ENCODE data around the gene AMBRA1. TPM values are rescaled to one million over a fixed set of nuclear protein-coding genes. Genes with fewer than 3 reads are reported as not detected.
A peak's percentile ranks its signal among the peaks of the same experiment; 100 is the strongest.

The AMBRA1 gene
- total and polyA plus RNA-seq, 4 donors: 21.3 to 29.6 (median 28.4) TPM

GRCh38 chr11:46452918-46453517 lies 140.8 kb downstream of the AMBRA1 start:
- H3K27me3 ChIP-seq (ENCODE audit: control insufficient read depth, insufficient read depth, low read length): no peaks in the 10 kb centered on the region
- peaks cover 6% of the 10 kb centered on the region for H3K4me1 ChIP-seq (ENCODE audit: control insufficient read depth, insufficient read depth, low read length)
- no peak overlapping the region for H3K27ac ChIP-seq (ENCODE audit: low read depth, low read length)
- no peaks in the 10 kb centered on the region for H3K9me3 ChIP-seq (ENCODE audit: control insufficient read depth, insufficient read depth, low read length)
- no peaks in the 10 kb centered on the region for H3K36me3 ChIP-seq (ENCODE audit: control insufficient read depth, insufficient read depth, low read length)
- DNase-seq (ENCODE audit: low read depth in 4 of 6, low spot score in 6 of 6): no peak
- H3K4me3 ChIP-seq (ENCODE audit: low read depth, low read length): no peak overlapping the region
- 87% methylated on average over 3 of the region's 4 CpGs for WGBS (ENCODE audit: insufficient coverage)

- Histone ChIP-seq H3K4me3 (ENCODE audit: low read depth, low read length) (no peak overlapping the region), H3K4me1 (ENCODE audit: control insufficient read depth, insufficient read depth, low read length) (peaks cover 7% of the 10 kb centered on the region), H3K27ac (ENCODE audit: low read depth, low read length) (no peak overlapping the region), H3K36me3 (ENCODE audit: control insufficient read depth, insufficient read depth, low read length) (no peaks in the 10 kb centered on the region), H3K27me3 (ENCODE audit: control insufficient read depth, insufficient read depth, low read length) (no peaks in the 10 kb centered on the region), H3K9me3 (ENCODE audit: control insufficient read depth, insufficient read depth, low read length) (no peaks in the 10 kb centered on the region)
- no peak for DNase-seq (ENCODE audit: low read depth in 4 of 6, low spot score in 6 of 6)
Measured at GRCh38 chr11:46451759-46452158, 142.1 kb downstream of the AMBRA1 start.

GRCh38 chr11:46450846-46451477 lies 142.9 kb downstream of the AMBRA1 start:
- H3K4me1 ChIP-seq (ENCODE audit: control insufficient read depth, insufficient read depth, low read length): peaks cover 7% of the 10 kb centered on the region
- H3K9me3 ChIP-seq (ENCODE audit: control insufficient read depth, insufficient read depth, low read length): no peaks in the 10 kb centered on the region
- no peak overlapping the region for H3K4me3 ChIP-seq (ENCODE audit: low read depth, low read length)
- no CpG with 5 or more reads among the region's 3 CpGs for WGBS (ENCODE audit: insufficient coverage)
- H3K36me3 ChIP-seq (ENCODE audit: control insufficient read depth, insufficient read depth, low read length): no peaks in the 10 kb centered on the region
- DNase-seq (ENCODE audit: low read depth in 4 of 6, low spot score in 6 of 6): peak in 2 of 6 donors; percentile 35 to 55
- H3K27ac ChIP-seq (ENCODE audit: low read depth, low read length): no peak overlapping the region
- H3K27me3 ChIP-seq (ENCODE audit: control insufficient read depth, insufficient read depth, low read length): no peaks in the 10 kb centered on the region

- Histone ChIP-seq H3K4me3 (ENCODE audit: low read depth, low read length) (no peak overlapping the region), H3K27me3 (ENCODE audit: control insufficient read depth, insufficient read depth, low read length) (no peaks in the 10 kb centered on the region), H3K36me3 (ENCODE audit: control insufficient read depth, insufficient read depth, low read length) (peaks cover 3% of the 10 kb centered on the region), H3K9me3 (ENCODE audit: control insufficient read depth, insufficient read depth, low read length) (no peaks in the 10 kb centered on the region), H3K27ac (ENCODE audit: low read depth, low read length) (no peak overlapping the region), H3K4me1 (ENCODE audit: control insufficient read depth, insufficient read depth, low read length) (peaks cover 4% of the 10 kb centered on the region)
- WGBS (ENCODE audit: insufficient coverage): 100% methylated on average over 1 of the region's 2 CpGs
- no peak for DNase-seq (ENCODE audit: low read depth in 4 of 6, low spot score in 6 of 6)
Measured at GRCh38 chr11:46447544-46447943, 146.3 kb downstream of the AMBRA1 start.

- peak in 2 of 6 donors; percentile 47 to 61 for DNase-seq (ENCODE audit: low read depth in 4 of 6, low spot score in 6 of 6)
- Histone ChIP-seq H3K36me3 (ENCODE audit: control insufficient read depth, insufficient read depth, low read length) (peaks cover 5% of the 10 kb centered on the region), H3K27me3 (ENCODE audit: control insufficient read depth, insufficient read depth, low read length) (no peaks in the 10 kb centered on the region), H3K9me3 (ENCODE audit: control insufficient read depth, insufficient read depth, low read length) (no peaks in the 10 kb centered on the region), H3K4me1 (ENCODE audit: control insufficient read depth, insufficient read depth, low read length) (peaks cover 4% of the 10 kb centered on the region), H3K4me3 (ENCODE audit: low read depth, low read length) (no peak overlapping the region), H3K27ac (ENCODE audit: low read depth, low read length) (peak overlapping the region; percentile 51)
- WGBS (ENCODE audit: insufficient coverage): 20% methylated on average over 2 of the region's 4 CpGs
Measured at GRCh38 chr11:46445920-46446771, 147.7 kb downstream of the AMBRA1 start.

GRCh38 chr11:46445192-46445919 lies 148.5 kb downstream of the AMBRA1 start:
- Histone ChIP-seq H3K4me3 (ENCODE audit: low read depth, low read length) (no peak overlapping the region), H3K9me3 (ENCODE audit: control insufficient read depth, insufficient read depth, low read length) (no peaks in the 10 kb centered on the region), H3K36me3 (ENCODE audit: control insufficient read depth, insufficient read depth, low read length) (peaks cover 5% of the 10 kb centered on the region), H3K27me3 (ENCODE audit: control insufficient read depth, insufficient read depth, low read length) (no peaks in the 10 kb centered on the region), H3K27ac (ENCODE audit: low read depth, low read length) (no peak overlapping the region), H3K4me1 (ENCODE audit: control insufficient read depth, insufficient read depth, low read length) (peaks cover 4% of the 10 kb centered on the region)
- WGBS (ENCODE audit: insufficient coverage): no CpG with 5 or more reads among the region's 4 CpGs
- no peak for DNase-seq (ENCODE audit: low read depth in 4 of 6, low spot score in 6 of 6)

GRCh38 chr11:46444305-46444704 lies 149.5 kb downstream of the AMBRA1 start:
- H3K4me3 ChIP-seq (ENCODE audit: low read depth, low read length): no peak overlapping the region
- H3K27me3 ChIP-seq (ENCODE audit: control insufficient read depth, insufficient read depth, low read length): no peaks in the 10 kb centered on the region
- no peaks in the 10 kb centered on the region for H3K9me3 ChIP-seq (ENCODE audit: control insufficient read depth, insufficient read depth, low read length)
- DNase-seq (ENCODE audit: low read depth in 4 of 6, low spot score in 6 of 6): no peak
- H3K27ac ChIP-seq (ENCODE audit: low read depth, low read length): no peak overlapping the region
- peaks cover 5% of the 10 kb centered on the region for H3K36me3 ChIP-seq (ENCODE audit: control insufficient read depth, insufficient read depth, low read length)
- peaks cover 4% of the 10 kb centered on the region for H3K4me1 ChIP-seq (ENCODE audit: control insufficient read depth, insufficient read depth, low read length)

- Histone ChIP-seq H3K9me3 (ENCODE audit: control insufficient read depth, insufficient read depth, low read length) (no peaks in the 10 kb centered on the region), H3K27me3 (ENCODE audit: control insufficient read depth, insufficient read depth, low read length) (no peaks in the 10 kb centered on the region), H3K36me3 (ENCODE audit: control insufficient read depth, insufficient read depth, low read length) (peaks cover 16% of the 10 kb centered on the region), H3K27ac (ENCODE audit: low read depth, low read length) (no peak overlapping the region), H3K4me3 (ENCODE audit: low read depth, low read length) (no peak overlapping the region), H3K4me1 (ENCODE audit: control insufficient read depth, insufficient read depth, low read length) (peaks cover 9% of the 10 kb centered on the region)
- peak in 1 of 6 donors; percentile 42 for DNase-seq (ENCODE audit: low read depth in 4 of 6, low spot score in 6 of 6)
- 50% methylated on average over 3 of the region's 4 CpGs for WGBS (ENCODE audit: insufficient coverage)
Measured at GRCh38 chr11:46438211-46438610, 155.6 kb downstream of the AMBRA1 start.

GRCh38 chr11:46437122-46437689 lies 156.6 kb downstream of the AMBRA1 start:
- no peaks in the 10 kb centered on the region for H3K9me3 ChIP-seq (ENCODE audit: control insufficient read depth, insufficient read depth, low read length)
- WGBS (ENCODE audit: insufficient coverage): 60% methylated on average over 1 of the region's 6 CpGs
- peaks cover 9% of the 10 kb centered on the region for H3K4me1 ChIP-seq (ENCODE audit: control insufficient read depth, insufficient read depth, low read length)
- peaks cover 15% of the 10 kb centered on the region for H3K36me3 ChIP-seq (ENCODE audit: control insufficient read depth, insufficient read depth, low read length)
- H3K4me3 ChIP-seq (ENCODE audit: low read depth, low read length): no peak overlapping the region
- no peaks in the 10 kb centered on the region for H3K27me3 ChIP-seq (ENCODE audit: control insufficient read depth, insufficient read depth, low read length)
- no peak overlapping the region for H3K27ac ChIP-seq (ENCODE audit: low read depth, low read length)
- no peak for DNase-seq (ENCODE audit: low read depth in 4 of 6, low spot score in 6 of 6)

All from spinal cord (tissue), 10 donors.